Choroid plexus epithelial cell (primary cell): ENCODE results near the gene RFC5.
"Not testable (repeated sequence)": the region's sequence is repeated elsewhere in the genome, so short reads cannot be mapped to it uniquely, and the experiment has no call there.

Experiments
- DNase-seq: peaks from one replicate; pipeline ENCODE4 v3.0.0-alpha.2; 2010; ENCODE audit warnings: low read depth
- H3K4me3 ChIP-seq: 2 replicates; pipeline ENCODE4 v1.5.1; 2011; ENCODE audit warnings: low read depth, mild to moderate bottlenecking, control low read depth, low read length, moderate library complexity
- TF ChIP-seq, protein P1 (sequence below): conservative IDR thresholded peaks from 2 replicates; pipeline ENCODE4 v1.5.1; 2011; ENCODE audit warnings: low read depth, mild to moderate bottlenecking, control low read depth, inconsistent platforms, low read length, moderate library complexity

RFC5 gene

GRCh38 chr12:118015306-118015705, 1.2 kb upstream of the RFC5 start:
- TF ChIP-seq, protein P1, sequence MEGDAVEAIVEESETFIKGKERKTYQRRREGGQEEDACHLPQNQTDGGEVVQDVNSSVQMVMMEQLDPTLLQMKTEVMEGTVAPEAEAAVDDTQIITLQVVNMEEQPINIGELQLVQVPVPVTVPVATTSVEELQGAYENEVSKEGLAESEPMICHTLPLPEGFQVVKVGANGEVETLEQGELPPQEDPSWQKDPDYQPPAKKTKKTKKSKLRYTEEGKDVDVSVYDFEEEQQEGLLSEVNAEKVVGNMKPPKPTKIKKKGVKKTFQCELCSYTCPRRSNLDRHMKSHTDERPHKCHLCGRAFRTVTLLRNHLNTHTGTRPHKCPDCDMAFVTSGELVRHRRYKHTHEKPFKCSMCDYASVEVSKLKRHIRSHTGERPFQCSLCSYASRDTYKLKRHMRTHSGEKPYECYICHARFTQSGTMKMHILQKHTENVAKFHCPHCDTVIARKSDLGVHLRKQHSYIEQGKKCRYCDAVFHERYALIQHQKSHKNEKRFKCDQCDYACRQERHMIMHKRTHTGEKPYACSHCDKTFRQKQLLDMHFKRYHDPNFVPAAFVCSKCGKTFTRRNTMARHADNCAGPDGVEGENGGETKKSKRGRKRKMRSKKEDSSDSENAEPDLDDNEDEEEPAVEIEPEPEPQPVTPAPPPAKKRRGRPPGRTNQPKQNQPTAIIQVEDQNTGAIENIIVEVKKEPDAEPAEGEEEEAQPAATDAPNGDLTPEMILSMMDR = no peak
- no peak overlapping the region for H3K4me3 ChIP-seq

DNA sequence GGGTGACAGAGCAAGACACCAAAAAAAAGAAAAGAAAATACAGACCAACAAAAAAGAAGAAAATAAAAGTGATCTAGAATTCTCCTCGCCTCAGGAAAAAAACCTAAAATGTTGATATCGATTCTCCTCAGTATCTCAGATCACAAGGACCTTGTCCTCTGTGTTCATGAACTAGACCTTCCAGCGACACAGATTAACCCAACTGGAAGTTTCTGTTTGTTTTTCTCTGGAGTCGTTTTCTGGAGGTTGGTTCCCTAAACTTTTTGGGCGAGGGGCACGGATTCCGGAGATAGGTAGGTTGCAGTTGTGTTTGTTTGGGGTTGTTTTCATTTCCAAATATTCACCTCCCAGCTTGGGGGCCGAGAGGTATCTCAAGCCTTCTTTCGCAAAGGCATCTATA, 559 bp upstream of the RFC5 start:
- peak overlapping the region; percentile 99 for H3K4me3 ChIP-seq
- DNase-seq = no peak
- TF ChIP-seq, protein P1 = no peak

More at GRCh38 chr12:118015306-118015705, 1.2 kb upstream of the RFC5 start:
- DNase-seq = no peak

DNA sequence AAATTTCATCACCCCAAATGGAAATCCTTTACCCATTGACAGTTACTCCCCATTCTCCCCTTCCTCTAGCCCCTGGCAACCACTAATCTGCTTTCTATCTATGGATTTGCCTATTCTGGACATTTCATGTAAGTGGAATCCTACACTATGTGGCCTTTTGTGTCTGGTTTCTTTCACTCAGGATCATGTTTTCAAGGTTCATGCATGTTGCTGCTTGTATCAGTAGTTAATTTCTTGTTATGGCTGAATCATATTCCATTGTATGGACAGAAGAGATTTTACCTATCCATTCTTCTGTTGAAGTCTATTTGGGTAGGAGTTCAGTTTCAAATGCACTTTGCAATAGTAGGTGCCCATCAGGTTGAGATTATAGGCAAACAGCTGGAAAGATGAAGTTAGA, 1.4 kb downstream of the RFC5 start:
- TF ChIP-seq, protein P1 = no peak
- no peak overlapping the region for H3K4me3 ChIP-seq

DNA sequence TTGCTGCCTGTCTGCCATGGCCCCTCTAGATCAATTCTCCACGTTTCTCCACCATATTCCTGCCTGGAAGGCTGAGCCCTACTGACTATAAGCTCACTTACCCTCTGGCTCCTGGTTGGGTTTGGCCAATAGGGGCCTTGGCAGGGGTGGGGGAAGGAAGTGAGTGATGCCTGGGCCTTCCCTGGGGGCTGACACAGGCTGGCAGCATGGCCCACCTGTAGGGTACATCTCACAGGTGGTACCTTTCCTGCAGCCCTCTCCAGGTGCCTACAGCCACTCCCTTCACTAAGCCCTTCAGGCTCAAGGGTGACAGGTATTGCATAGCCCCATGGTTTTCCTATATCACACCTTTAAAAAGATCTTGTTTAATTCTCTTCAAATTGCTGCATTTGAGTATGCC, 3.5 kb downstream of the RFC5 start:
- H3K4me3 ChIP-seq = no peak overlapping the region
- TF ChIP-seq, protein P1 = no peak
- DNase-seq = no peak

More for the DNA sequence above, 1.4 kb downstream of the RFC5 start:
- no peak for DNase-seq

- DNase-seq = not testable (repeated sequence)
These were observed 5.7 kb downstream of the RFC5 start for GRCh38 chr12:118022097-118022727.

GRCh38 chr12:118022728-118023109, 6.2 kb downstream of the RFC5 start:
- no peak for DNase-seq
- TF ChIP-seq, protein P1 = no peak
- no peak overlapping the region for H3K4me3 ChIP-seq

More at GRCh38 chr12:118022097-118022727, 5.7 kb downstream of the RFC5 start:
- H3K4me3 ChIP-seq = not testable (repeated sequence)

DNA sequence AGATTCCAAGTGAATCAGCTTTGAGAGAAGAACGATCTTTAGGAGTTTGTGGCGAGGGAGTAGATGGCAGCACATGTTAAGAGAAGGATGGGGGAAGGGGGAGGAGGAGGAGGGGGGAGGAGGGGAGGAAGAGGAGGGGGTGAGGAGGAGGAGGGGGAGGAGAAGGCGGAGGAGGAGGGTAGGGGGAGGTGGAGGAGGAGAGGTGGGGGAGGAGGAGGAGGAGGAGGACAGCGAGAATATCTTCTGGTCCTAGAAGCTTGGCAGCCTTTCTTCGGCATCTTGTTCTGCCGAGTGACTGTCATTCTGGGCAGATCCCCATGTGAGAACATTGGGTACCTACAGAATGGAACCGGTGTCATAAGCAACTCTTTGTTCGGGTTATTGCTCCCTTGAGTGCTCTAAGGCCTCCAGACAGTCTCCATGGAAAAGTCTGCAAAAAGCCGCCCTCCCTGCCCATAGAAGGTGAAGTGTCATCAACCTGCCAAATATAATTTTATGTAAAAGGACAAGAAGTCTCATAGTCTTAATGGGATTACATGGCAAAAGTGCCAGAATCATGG, 6.9 kb downstream of the RFC5 start:
- TF ChIP-seq, protein P1 = no peak
- no peak for DNase-seq
- no peak overlapping the region for H3K4me3 ChIP-seq
